HG03469 (cell line): ENCODE results near the gene ABCA12.

Experiments used
- ATAC-seq: cut with Tn5 transposase; IDR thresholded peaks from one replicate; pipeline ENCODE4 v1.9.1; 2021; ENCODE audit warnings: mild to moderate bottlenecking, moderate library complexity, moderate number of reproducible peaks; ENCODE audit not compliant: unreplicated experiment

Gene ABCA12

GRCh38 chr2:214992911-214993310, 145.5 kb downstream of the ABCA12 start:
- no peak for ATAC-seq

- ATAC-seq, result no peak
Measured at GRCh38 chr2:214989187-214989586, 149.2 kb downstream of the ABCA12 start.

GRCh38 chr2:214987261-214987660, 151.2 kb downstream of the ABCA12 start:
- no peak for ATAC-seq

- ATAC-seq, result no peak
Measured at GRCh38 chr2:214985619-214986018, 152.8 kb downstream of the ABCA12 start.

- no peak for ATAC-seq
Measured at GRCh38 chr2:214966420-214966819, 172.0 kb downstream of the ABCA12 start.

GRCh38 chr2:214960677-214961076, 177.7 kb downstream of the ABCA12 start:
- no peak for ATAC-seq

- no peak for ATAC-seq
Measured at GRCh38 chr2:214946949-214947348, 191.5 kb downstream of the ABCA12 start.

GRCh38 chr2:214934006-214934405, 204.4 kb downstream of the ABCA12 start:
- ATAC-seq, result no peak

GRCh38 chr2:214904634-214905033, 233.8 kb downstream of the ABCA12 start:
- ATAC-seq, result no peak

GRCh38 chr2:214904176-214904575, 234.2 kb downstream of the ABCA12 start:
- no peak for ATAC-seq

GRCh38 chr2:214902286-214902685, 236.1 kb downstream of the ABCA12 start:
- no peak for ATAC-seq

GRCh38 chr2:214899751-214900150, 238.7 kb downstream of the ABCA12 start:
- ATAC-seq, result no peak

- ATAC-seq, result no peak
Measured at GRCh38 chr2:214896274-214896673, 242.2 kb downstream of the ABCA12 start.

GRCh38 chr2:214895469-214895868, 243.0 kb downstream of the ABCA12 start:
- no peak for ATAC-seq

- ATAC-seq, result no peak
Measured at GRCh38 chr2:214889301-214889700, 249.1 kb downstream of the ABCA12 start.

GRCh38 chr2:214881647-214882202, 256.7 kb downstream of the ABCA12 start:
- ATAC-seq, result no peak
